ENCODE results near the gene TAF3.

GRCh38 chr10:8017277-8017676 is 199.0 kb downstream of the TAF3 start:
- TF ChIP-seq GATA2 (IDR thresholded peaks at IDR 0.05; ENCODE audit: low read depth, low read length) (no peak), GATA3 (IDR thresholded peaks at IDR 0.05; ENCODE audit: low read depth, low read length) (no peak)
